SHP77 (cell line): ENCODE measurements around the gene TMEM52B.

Experiments
- DNase-seq, 2 experiments: peaks; one replicate each; lab custom pipeline; 2025; lab: John Stamatoyannopoulos, UW

Gene TMEM52B

GRCh38 chr12:10178821-10179220 is at the start of gene TMEM52B:
TSS of gene TMEM52B (plus strand) at chr12:10179032. CDS start at chr12:10179575, 543 bp downstream.
- no peak for DNase-seq

- DNase-seq = no peak
These were observed 48.8 kb upstream of the TMEM52B start, which contains the start of gene CLEC7A for GRCh38 chr12:10130042-10130441. TSS of gene CLEC7A (minus strand) at chr12:10130199. CDS start at chr12:10130082, 117 bp downstream.

GRCh38 chr12:10131111-10131690 is 47.6 kb upstream of the TMEM52B start:
- no peak for DNase-seq

GRCh38 chr12:10132850-10133370 is 45.9 kb upstream of the TMEM52B start:
- no peak for DNase-seq

GRCh38 chr12:10135126-10135525 is 43.7 kb upstream of the TMEM52B start:
- no peak for DNase-seq

GRCh38 chr12:10136637-10137205 is 42.1 kb upstream of the TMEM52B start:
- DNase-seq = peak; percentile 46 to 52

GRCh38 chr12:10140001-10140400 is 38.8 kb upstream of the TMEM52B start:
- DNase-seq = peak in 1 of 2 experiments; percentile 11

- DNase-seq = no peak
These were observed 35.7 kb upstream of the TMEM52B start for GRCh38 chr12:10142976-10143589.

GRCh38 chr12:10147714-10148403 is 31.0 kb upstream of the TMEM52B start:
- DNase-seq = no peak

- no peak for DNase-seq
These were observed 27.2 kb upstream of the TMEM52B start for GRCh38 chr12:10151621-10152020.

- DNase-seq = peak; percentile 19 to 37
These were observed 25.3 kb upstream of the TMEM52B start for GRCh38 chr12:10153271-10154144.

- DNase-seq = no peak
These were observed 24.7 kb upstream of the TMEM52B start for GRCh38 chr12:10154145-10154496.

GRCh38 chr12:10155966-10156365 is 22.9 kb upstream of the TMEM52B start:
- no peak for DNase-seq

- no peak for DNase-seq
These were observed 20.4 kb upstream of the TMEM52B start for GRCh38 chr12:10158406-10158805.

- no peak for DNase-seq
These were observed 19.6 kb upstream of the TMEM52B start for GRCh38 chr12:10159280-10159679.

GRCh38 chr12:10160617-10161385 is 18.0 kb upstream of the TMEM52B start:
- no peak for DNase-seq

GRCh38 chr12:10163084-10163483 is 15.7 kb upstream of the TMEM52B start:
- DNase-seq = no peak

GRCh38 chr12:10165421-10165820 is 13.4 kb upstream of the TMEM52B start:
- DNase-seq = no peak

- DNase-seq = no peak
These were observed 11.2 kb upstream of the TMEM52B start for GRCh38 chr12:10167599-10167998.

- DNase-seq = no peak
These were observed 9.7 kb upstream of the TMEM52B start for GRCh38 chr12:10169104-10169503.

- DNase-seq = no peak
These were observed 8.6 kb upstream of the TMEM52B start for GRCh38 chr12:10170216-10170615.
